Measurements from ENCODE around the gene NEK11. TPM values are rescaled to one million over a fixed set of nuclear protein-coding genes. Genes with fewer than 3 reads are reported as not detected.

NEK11 gene
- total RNA-seq, 1 experiment from 2014 or later: 3.5 TPM

DNA sequence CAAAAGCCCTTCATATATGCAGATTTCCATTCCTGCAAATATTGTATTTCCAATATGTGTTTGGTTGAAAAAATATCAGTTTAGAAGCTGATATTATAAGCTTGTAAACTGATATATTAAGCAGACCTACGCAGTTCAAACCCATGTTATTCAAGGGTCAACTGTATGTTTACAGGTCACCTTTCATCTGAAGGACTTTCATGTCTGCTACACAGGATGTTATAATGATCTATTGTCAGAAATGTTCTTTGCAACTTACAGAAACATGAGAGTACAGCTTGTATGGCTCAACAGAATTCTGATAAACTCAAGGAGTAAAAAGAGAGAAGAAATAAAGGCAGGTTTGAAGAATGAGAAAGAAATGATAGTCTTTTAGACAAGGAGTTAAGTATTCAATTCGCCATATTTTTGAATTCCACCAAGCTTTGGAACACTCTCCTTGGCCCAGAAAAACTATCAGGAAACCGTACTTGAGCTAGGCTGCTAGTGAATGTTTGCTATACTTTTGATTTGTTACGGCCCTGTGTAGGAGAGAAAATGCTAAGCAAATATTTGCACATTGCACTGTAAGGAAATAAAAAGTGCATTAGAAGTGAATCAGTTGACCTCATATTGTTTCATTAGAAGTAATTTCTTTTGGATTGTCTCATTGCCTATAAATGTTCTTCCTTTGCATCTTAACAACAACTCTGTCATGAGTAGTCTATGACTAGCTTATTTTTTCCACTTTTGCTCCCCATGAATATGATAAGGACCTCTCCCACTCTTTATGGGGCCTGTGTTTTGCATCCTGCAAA is 81.2 kb downstream of the NEK11 start:
- no peak for DNase-seq (ENCODE audit: low spot score)
- in situ Hi-C loops (cut with HindIII; ENCODE audit: low sequenced_read_pairs): no loop called here

DNA sequence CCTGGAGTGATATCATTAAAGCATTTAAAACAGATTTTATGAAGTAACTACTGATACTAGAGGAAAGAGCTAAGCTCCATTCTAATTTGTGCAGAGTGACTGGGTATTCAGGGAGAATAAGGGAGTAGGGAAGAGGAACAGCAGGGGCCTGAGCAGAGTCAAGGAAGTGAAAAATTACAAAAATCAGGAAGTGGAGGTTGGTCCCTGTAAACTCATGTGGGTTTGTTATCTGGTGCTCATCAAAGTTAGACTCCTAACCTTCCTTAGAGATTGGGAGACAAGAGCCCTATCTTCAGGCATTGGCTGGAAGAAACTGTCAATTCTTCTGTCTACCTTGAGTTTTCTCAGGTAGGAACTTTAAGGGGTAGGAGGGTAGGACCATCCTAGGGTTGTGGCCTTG is 82.5 kb downstream of the NEK11 start:
- no peak for DNase-seq (ENCODE audit: low spot score)
- in situ Hi-C loops (cut with HindIII; ENCODE audit: low sequenced_read_pairs): no loop called here

DNA sequence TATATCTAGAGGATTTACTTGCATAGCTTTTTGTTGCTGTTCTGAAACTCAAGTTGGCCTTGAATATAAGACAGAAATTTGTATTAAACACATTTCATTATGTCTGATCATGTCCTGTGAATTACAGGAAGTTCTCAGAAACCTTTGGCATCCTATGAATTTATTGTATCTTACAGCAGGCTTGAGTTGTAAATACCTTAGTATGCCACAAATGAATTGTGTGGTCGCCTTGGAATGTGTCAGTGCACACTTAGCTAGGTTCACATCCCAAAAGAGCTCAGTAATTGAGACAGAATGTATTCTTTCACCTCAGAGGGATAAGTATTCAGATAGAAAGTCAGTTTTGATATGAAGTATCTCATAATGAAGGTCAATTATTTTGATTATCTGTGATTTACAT is 83.4 kb downstream of the NEK11 start:
- DNase-seq (ENCODE audit: low spot score): no peak
- in situ Hi-C loops (cut with HindIII; ENCODE audit: low sequenced_read_pairs): no loop called here

DNA sequence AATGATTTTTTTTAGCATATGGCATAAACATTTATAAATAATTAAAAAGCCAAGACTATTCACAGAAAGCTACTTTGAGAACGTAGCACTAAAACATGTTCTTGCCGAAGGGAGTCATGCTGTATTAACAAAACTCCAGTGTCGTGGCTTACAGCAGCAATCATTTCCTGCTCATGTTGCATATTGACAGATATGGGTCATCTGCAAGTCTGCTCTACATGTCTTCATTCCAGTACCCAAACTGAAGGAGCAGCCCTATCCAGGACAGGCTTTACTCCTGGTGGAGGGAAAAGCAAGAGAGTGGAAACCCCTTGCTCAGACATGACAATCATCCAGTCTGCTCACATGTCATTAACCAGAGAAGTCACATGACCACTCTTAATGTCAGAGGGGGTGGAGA is 87.6 kb downstream of the NEK11 start:
- in situ Hi-C loops (cut with HindIII; ENCODE audit: low sequenced_read_pairs): no loop called here
- peak; percentile 27 for DNase-seq (ENCODE audit: low spot score)

DNA sequence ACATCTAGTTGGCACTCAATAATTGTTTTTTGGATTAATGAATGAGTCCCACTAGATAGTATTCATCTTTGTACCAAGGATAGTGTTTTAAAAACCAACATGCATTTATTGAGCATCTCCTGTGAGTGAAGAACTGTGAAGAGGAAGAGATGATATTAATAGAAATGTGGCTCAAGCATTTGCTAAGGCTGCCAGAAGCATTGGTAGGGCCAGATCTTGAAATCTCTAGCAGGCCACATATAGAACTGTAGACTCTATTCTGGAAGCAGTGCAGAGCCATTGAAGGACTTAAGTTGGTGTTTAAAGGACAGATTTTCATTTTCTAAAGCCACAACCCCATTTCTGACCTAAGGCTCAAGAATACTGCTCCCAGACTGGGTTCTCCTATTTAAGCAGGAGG is 99.0 kb downstream of the NEK11 start:
- DNase-seq (ENCODE audit: low spot score): no peak

DNA sequence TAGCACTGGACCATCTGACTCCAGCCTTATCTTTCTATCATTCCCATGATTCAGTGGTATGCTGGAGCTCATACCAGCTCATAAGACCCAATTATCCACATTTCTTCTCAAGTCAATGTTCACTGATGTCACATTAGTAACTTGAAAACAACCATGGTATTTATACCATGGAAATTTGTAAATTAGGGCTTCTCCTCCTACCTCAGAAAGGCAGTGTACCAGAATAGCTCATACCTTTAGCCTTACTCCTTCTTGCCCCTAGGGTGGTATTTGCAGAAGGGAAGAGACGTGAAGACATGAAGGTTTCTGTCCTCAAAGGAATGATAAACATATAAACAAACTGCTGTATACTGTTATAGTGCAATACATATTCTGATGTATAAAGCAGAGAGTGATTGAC is 114.2 kb downstream of the NEK11 start:
- DNase-seq (ENCODE audit: low spot score): no peak
- in situ Hi-C loops (cut with HindIII; ENCODE audit: low sequenced_read_pairs): no loop called here

More for the DNA sequence above, 99.0 kb downstream of the NEK11 start:
- in situ Hi-C loops (cut with HindIII; ENCODE audit: low sequenced_read_pairs): no loop called here

DNA sequence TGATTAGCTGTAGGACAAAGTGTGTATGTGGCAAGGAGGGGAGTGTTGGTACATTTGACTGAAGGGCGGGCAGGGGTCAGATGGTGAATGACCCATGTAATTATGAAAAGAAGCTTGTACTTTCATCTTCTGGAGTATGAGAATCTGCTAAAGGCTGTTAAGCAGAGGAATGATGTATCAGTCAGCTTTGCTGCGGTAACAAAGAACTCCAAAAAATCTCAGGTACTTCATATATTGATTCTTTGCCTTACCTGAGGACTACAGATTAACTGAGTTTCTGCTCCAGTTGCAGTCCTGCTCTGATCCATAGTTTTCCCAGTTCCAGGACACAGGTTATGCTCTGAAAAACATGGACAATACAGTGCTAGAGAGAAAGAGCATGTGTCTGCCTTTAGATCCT is 115.1 kb downstream of the NEK11 start:
- no peak for DNase-seq (ENCODE audit: low spot score)
- in situ Hi-C loops (cut with HindIII; ENCODE audit: low sequenced_read_pairs): no loop called here

DNA sequence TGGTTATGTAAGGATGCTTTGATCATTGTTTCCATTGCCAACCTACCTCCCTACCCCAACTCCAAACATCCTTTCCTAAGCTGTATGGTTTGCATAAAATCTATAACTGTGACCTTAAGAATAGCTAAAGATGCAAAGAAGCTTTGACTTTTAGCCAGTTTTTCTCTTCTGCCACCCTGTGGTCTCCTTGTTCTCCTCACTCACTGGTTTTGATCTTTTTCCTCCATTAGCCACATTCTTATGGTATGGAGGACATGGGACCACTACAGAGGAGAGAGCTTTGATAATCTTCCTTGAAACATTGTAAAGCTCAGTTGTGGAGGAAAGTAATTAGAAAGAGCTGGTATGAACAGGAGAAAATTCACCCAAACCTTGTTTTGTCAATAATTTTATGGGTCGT is 115.9 kb downstream of the NEK11 start:
- in situ Hi-C loops (cut with HindIII; ENCODE audit: low sequenced_read_pairs): no loop called here
- no peak for DNase-seq (ENCODE audit: low spot score)

DNA sequence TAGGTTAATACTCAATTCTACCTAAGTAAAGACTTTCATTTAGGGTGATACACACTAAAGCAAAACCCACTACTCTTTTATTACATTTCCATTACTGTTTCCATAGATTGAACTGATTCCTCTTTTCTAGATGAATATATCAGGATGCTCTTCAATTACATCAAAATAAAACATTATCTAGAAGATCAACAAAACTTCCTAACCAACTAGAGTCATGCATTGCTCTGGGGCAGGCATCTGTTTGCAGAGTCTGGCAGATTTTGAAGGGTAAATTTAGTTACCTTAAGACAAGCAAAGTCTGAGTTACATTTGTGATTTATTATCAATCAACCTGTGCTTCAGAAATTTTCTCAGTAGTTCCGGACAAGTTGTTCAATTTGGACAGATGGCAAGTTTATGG is 117.1 kb downstream of the NEK11 start:
- DNase-seq (ENCODE audit: low spot score): peak; percentile 3

DNA sequence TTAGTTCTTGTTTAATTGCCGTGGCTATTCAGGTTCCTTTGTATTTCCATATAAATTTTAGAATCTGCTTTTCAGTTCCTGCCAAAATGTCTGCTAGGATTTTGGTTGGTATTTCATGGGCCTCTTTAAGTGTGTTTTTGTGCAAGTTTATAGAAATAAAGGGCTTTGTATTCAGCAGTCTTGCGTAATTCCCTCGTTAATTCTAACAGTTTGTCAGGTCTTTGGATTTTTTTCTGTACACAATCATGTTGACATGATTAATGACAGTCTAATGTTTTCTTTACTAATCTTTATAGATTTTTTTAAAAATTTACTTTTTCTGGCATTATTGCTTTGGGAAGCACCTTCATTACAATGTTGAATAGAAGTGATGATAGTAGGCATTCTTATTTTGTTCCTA is 120.9 kb downstream of the NEK11 start:
- in situ Hi-C loops (cut with HindIII; ENCODE audit: low sequenced_read_pairs): no loop called here
- DNase-seq (ENCODE audit: low spot score): no peak

More for the DNA sequence above, 117.1 kb downstream of the NEK11 start:
- in situ Hi-C loops (cut with HindIII; ENCODE audit: low sequenced_read_pairs): no loop called here

DNA sequence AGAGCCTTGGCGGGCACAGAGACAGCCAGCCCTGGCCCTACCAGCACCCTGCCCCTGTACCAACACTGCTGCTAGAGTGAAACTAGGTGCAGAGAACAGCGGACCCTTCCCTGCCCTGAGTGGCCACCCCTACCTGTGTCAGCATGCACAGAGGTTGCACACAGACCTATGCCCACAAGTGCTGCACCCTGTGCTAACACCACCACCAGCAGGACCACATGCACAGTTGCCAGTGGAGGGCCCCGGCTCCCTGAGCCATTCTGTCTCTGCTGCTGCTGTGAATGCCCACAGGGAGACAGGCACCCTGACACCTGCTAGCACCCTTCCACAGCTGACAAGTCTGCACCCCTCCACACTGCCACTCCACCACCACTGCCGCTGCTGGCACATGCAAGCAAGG is 131.8 kb downstream of the NEK11 start:
- no peak for DNase-seq (ENCODE audit: low spot score)
- in situ Hi-C loops (cut with HindIII; ENCODE audit: low sequenced_read_pairs): no loop called here

DNA sequence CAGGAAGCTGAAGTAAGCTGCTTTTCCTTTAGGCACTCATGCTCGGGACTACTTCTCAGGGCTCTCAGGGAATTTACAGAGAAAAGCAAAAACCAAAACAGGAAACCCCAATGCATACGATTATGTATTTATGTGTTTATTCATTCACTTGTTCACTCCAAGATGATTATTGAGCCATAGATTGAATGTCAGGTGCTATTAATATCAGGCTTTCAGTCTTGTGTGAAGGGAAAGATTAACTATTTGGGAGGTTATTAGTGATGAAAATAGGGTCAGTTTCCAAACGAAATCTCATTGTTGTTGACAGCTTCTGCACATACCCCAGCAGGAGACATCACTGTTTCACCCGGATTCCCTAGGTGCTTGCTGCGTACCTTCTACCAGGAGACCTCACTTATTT is 135.8 kb downstream of the NEK11 start:
- DNase-seq (ENCODE audit: low spot score): no peak
- in situ Hi-C loops (cut with HindIII; ENCODE audit: low sequenced_read_pairs): no loop called here

DNA sequence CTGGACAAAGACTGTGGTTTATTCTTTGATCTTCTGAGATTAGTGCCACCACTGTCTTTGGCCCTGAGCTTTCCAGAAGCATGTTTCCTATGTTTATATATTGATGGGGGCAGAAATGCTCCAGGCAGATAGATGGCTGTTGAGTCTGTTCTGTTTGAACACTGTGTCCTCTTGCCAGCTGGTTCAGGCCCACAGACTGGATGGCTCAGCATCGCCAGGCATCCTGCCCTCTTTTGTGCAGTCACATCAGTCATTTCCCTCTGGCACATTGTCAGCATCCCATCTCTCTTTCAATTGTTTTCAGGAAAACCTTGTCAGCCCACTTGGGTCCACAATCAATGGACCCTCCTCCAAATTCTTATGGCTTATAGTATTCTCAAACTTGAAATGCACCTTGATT is 141.2 kb downstream of the NEK11 start:
- in situ Hi-C loops (cut with HindIII; ENCODE audit: low sequenced_read_pairs): no loop called here
- no peak for DNase-seq (ENCODE audit: low spot score)

DNA sequence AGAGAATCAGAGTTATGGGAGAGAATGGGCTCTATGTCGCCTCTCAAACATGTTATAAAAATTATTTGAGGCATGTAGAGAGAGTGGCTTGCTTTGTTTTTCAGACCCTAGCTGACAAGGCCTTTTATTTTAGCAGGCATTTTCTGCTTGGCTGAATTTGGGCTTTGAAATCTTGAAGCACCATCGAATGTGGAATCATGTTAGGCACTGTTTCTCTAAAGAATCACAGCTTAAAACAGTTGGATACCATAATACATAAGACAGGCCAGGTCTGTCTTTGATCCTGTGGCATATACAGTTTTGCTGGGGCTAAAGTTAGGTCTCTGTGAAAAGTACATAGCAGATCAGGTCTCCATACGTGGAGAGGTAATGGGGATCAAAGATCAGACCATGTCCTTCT is 142.7 kb downstream of the NEK11 start:
- in situ Hi-C loops (cut with HindIII; ENCODE audit: low sequenced_read_pairs): no loop called here
- DNase-seq (ENCODE audit: low spot score): no peak

DNA sequence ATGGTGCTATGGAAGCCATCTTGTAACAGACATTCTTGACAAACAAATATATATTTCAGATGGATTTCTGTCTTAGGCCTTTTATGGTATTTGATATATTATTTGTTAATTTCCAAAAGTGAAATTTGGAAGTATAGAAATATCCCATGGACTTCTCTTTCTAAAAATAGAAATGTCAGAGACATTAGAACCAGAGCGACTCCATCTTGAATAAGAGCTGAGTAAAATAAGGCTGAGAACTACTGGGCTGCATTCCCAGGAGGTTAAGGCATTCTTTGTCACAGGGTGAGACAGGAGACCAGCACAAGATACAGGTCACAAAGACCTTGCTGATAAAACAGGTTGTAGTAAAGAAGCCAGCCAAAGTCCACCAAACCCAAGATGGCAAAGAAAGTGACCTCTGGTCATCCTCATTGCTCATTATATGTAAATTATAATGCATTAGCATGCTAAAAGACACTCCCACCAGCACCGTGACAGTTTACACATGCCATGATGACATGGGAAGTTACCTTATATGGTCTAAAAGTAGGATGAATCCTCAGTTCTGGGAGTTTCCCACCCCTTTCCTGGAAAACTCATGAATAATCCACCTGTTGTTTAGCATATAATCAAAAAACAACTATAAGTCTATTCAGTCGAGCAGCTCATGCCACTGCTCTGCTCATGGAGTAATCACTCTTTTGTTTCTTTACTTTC is 146.0 kb downstream of the NEK11 start:
- DNase-seq (ENCODE audit: low spot score): no peak
- in situ Hi-C loops (cut with HindIII; ENCODE audit: low sequenced_read_pairs): no loop called here

DNA sequence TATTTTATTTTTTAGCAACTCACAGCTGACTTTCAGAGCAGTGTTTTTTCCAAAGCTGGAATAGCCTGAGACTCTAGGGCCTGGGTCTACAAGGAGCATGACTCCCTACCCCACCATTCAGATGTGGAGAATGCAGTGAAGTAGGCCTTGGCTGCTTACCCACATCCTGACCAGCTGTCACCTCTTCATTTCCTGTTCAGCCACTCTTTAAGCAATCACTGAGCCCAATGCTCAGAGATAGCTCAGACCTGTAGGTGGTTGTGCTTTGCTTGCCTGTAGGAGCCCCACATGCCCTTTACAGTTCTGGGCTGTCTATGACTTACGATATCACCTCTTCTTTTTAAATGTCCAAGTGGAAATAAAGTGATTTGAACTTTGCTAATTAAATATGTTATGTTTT is 148.1 kb downstream of the NEK11 start:
- in situ Hi-C loops (cut with HindIII; ENCODE audit: low sequenced_read_pairs): no loop called here
- DNase-seq (ENCODE audit: low spot score): no peak

DNA sequence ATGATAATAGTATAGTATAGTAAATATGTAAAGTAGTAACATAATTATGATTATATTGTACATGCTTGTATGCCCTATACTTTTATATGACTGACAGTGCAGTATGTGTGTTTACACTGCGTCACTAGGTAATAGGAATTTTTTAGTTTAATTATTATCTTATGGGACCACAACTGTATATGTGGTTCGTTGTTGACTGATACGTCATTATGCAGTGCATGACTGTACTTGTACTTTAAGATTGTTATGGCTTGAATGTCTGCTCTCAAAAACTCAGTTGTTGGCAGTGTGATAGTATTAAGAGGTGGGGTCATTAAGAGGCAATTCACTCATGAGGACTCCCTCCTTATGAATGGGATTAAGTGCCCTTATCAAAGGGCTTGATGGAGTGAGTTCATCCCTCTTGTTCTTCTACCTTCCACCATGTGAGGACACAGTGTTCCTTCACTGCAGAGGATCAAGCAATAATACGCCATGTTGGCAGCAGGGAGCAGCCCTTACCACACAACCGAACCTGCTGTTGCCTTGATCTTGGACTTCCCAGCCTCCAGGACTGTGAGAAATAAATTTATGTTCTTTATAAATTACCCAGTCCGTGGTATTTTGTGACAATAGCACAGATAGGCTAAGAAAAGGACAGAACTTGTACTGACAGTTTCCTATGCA is 152.2 kb downstream of the NEK11 start:
- DNase-seq (ENCODE audit: low spot score): no peak
- in situ Hi-C loops (cut with HindIII; ENCODE audit: low sequenced_read_pairs): no loop called here

DNA sequence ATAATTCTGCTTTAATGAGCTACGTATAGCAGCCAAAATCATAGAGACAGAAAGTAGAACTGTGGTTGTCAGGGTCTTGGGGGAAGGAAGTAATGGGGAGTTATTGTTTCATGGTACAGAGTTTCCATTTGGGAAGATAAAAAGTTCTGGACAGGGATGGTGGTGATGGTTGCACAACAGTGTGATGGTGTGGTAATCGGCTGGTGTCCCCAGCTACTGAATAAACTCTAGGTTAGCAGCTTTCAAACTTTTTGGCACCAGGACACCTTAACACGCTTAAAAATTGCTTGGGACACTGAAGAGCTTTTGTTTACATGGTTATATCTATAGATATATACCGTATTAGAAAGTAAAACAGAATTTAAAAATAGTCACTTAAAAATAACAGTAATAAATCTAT is 166.0 kb downstream of the NEK11 start:
- in situ Hi-C loops (cut with HindIII; ENCODE audit: low sequenced_read_pairs): no loop called here
- no peak for DNase-seq (ENCODE audit: low spot score)

DNA sequence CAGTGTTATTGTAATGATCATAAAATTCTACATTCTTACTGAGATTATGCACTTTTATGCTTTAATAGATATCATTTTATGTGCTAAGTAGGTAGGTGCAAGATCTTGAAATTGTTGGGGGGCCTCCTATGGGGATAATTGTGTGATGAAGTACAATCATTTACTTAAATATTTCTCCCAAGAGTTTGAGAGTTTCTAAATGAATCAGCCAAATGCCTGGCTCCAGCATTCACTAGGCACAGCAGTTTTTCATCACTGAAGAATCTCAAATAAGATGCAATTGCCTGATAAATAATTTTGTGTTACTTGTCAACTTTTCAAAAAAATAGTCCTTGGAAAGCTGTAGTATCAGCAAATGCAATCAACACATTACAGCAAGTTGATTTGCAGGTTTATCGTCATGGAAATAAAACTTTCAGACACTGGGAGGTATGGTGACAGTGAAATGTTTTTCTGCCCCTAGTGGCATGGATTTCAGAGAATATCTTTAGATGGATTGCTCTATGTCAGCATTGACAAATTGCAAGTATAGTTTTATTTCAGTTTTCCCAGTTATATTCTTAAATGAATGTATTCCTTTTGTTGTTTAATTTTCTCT is 167.1 kb downstream of the NEK11 start:
- in situ Hi-C loops (cut with HindIII; ENCODE audit: low sequenced_read_pairs): no loop called here
- peak; percentile 3 for DNase-seq (ENCODE audit: low spot score)

DNA sequence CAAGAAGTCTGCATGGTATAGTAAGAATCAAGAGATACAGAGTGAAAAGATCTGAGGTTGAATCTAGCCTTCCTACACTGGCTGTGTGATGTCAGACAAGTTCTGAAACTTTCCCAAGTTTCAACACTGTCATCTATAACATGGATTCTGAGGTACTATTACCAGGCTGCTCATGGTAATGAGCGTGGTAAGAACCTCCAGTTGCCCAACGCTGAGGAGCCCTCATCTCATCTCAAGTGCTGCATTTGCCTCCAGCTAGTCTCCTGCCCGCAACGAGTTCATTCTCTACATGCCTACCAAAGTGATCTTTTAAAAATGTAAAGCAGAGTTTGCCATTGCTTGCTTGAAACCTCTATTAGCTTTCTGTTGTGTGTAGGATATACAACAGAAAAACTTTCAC is 168.1 kb downstream of the NEK11 start:
- in situ Hi-C loops (cut with HindIII; ENCODE audit: low sequenced_read_pairs): no loop called here
- no peak for DNase-seq (ENCODE audit: low spot score)

Data from G401 (cell line).